GM12891 (cell line): ENCODE results near the gene IRF4.
A peak's percentile ranks its signal among the peaks of the same experiment; 100 is the strongest.
"Not testable (repeated sequence)": the region's sequence is repeated elsewhere in the genome, so short reads cannot be mapped to it uniquely, and the experiment has no call there.

Experiments
- DNase-seq: peaks from one replicate; pipeline ENCODE4 v3.0.0; 2011; ENCODE audit warnings: low spot score; ENCODE audit not compliant: insufficient read length
- FAIRE-seq: peaks from 2 replicates; lab custom pipeline; 2011; peaks lifted over from hg19 to GRCh38; lab: Jason Lieb, UNC
- PAX5 ChIP-seq: IDR thresholded peaks from 2 replicates; pipeline ENCODE4 v1.6.1; 2011; ENCODE audit warnings: low read length, moderate library complexity, mild to moderate bottlenecking; ENCODE audit not compliant: insufficient read depth, severe bottlenecking
- POLR2A ChIP-seq: IDR thresholded peaks from 2 replicates; pipeline ENCODE4 v1.6.1; 2011; ENCODE audit warnings: low read depth, low read length, control low read depth
- POLR2AphosphoS5 ChIP-seq: IDR thresholded peaks from 2 replicates; pipeline ENCODE4 v1.6.1; 2011; ENCODE audit warnings: low read depth, low read length, control low read depth
- POU2F2 ChIP-seq: IDR thresholded peaks from 2 replicates; pipeline ENCODE4 v1.6.1; 2011; ENCODE audit warnings: low read depth, mild to moderate bottlenecking, control low read depth, low read length, moderate library complexity
- SPI1 ChIP-seq: IDR thresholded peaks from 2 replicates; pipeline ENCODE4 v1.6.1; 2011; ENCODE audit warnings: low read depth, low read length, control low read depth
- TAF1 ChIP-seq: IDR thresholded peaks from 2 replicates; pipeline ENCODE4 v1.6.1; 2011; ENCODE audit warnings: low read depth, low read length, control low read depth

The IRF4 gene

GRCh38 chr6:373773-374724 is 17.5 kb upstream of the IRF4 start:
- FAIRE-seq: no peak
- TF ChIP-seq SPI1: no peak
- TF ChIP-seq POLR2A: no peak
- TF ChIP-seq PAX5: no peak
- no peak for TF ChIP-seq TAF1
- no peak for TF ChIP-seq POLR2AphosphoS5
- TF ChIP-seq POU2F2: no peak
- DNase-seq: no peak

GRCh38 chr6:374956-375355 is 16.6 kb upstream of the IRF4 start:
- no peak for DNase-seq
- FAIRE-seq: no peak
- no peak for TF ChIP-seq TAF1
- no peak for TF ChIP-seq POLR2A
- TF ChIP-seq POLR2AphosphoS5: no peak
- no peak for TF ChIP-seq SPI1
- no peak for TF ChIP-seq PAX5
- no peak for TF ChIP-seq POU2F2

DNA sequence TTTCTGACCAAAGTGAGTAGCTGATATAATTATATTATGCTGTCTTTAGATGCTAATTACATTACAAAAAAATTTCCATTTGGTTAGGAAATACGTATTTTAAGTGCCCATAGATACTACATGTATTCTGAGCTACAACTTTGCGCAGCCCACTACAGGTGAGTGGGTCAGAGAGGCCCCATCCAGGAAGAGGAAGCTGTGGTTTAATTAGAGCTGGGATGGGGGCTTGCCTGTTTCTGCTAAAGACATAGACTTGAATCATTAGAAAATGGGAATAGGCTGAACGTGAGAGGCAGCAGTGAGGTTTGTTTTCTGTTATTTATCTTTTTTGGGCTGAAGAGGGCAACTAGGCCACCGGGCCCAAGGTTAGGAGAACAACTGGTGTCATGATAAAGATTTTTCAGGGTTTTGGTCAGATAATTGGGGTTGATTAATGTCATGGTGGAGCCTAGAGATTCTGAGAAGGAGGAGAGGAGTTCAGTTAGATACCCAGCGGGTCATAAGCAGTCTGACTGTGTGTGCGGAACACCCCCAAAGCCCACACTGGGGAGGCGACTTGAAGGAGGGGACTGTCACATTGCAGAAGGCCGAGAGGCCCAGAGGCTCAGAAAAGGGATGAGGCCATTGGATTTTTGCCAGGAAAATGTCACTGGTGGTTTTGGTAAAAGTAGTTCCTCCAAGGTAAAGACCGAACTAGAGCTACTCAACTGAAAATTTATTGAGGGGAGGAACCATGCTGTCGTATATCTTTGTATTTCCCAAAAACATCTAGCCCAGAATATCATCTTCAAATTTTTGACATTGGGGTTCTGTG is 14.5 kb upstream of the IRF4 start:
- DNase-seq: no peak
- no peak for TF ChIP-seq POU2F2
- TF ChIP-seq PAX5: no peak
- 0 out of 2 replicates have a peak, but pooled peaks have one; percentile 28 for TF ChIP-seq SPI1
- TF ChIP-seq POLR2A: no peak
- no peak for TF ChIP-seq TAF1
- TF ChIP-seq POLR2AphosphoS5: no peak
- peak; percentile 40 for FAIRE-seq

DNA sequence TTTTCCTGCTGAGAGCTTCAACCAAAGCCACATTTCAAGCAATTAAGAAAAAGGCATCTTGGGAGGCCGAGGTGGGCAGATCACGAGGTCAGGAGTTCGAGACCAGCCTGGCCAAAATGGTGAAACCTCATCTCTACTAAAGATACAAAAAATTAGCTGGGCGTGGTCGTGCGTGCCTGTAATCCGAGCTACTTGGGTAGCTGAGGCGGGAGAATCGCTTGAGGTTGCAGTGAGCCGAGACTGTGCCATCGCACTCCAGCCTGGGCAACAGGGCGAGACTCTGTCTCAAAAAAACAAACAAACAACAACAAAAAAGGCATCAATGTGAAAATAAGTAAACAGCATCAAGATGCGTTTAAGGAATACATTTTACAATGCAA is 13.9 kb upstream of the IRF4 start:
- DNase-seq, FAIRE-seq: not testable (repeated sequence)

DNA sequence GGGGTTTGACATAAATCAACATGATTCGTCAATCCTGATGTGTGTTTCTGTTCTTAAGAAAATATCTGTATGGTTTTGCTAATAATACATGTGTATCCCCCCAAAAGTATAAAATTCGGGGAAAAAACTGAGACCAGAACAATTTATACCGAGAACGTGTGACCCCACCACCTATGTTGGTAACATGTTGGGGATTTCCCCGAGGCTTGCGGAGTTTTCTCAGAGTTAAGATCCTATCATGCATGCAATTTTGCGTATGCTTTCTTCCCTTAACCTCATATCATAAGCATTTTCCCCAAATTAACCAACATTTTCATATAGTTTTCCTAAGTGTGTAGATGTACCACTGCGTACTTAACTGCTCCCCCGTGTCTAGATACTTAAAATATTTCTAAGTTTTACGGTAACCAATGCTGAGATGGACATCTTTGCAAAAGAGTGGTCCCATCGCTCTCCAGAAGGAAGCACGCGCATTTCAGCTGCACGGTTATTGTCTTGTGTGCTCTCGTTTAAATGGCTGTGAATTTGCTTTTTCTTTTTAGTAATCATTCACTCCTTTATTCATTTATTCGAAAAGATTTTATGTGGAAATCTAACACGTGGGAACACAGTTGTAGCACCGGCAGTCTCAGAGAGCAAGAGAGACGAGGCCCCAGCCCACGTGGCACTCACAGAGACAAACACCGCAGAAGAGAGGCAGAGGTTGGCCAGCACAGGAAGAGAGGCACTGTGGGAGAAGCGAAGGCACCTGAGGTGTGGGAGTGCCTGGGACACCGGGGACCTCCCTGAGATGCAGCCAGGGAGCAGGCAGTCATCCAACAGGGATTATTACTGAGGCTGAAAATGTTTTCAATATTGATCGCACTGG is 13.2 kb upstream of the IRF4 start:
- no peak for DNase-seq
- TF ChIP-seq POLR2AphosphoS5: no peak
- TF ChIP-seq PAX5: peak; percentile 56
- TF ChIP-seq POU2F2: peak; percentile 78; the same call in 1 of the 2 replicates
- no peak for TF ChIP-seq POLR2A
- no peak for TF ChIP-seq SPI1
- peak; percentile 87 for FAIRE-seq

DNA sequence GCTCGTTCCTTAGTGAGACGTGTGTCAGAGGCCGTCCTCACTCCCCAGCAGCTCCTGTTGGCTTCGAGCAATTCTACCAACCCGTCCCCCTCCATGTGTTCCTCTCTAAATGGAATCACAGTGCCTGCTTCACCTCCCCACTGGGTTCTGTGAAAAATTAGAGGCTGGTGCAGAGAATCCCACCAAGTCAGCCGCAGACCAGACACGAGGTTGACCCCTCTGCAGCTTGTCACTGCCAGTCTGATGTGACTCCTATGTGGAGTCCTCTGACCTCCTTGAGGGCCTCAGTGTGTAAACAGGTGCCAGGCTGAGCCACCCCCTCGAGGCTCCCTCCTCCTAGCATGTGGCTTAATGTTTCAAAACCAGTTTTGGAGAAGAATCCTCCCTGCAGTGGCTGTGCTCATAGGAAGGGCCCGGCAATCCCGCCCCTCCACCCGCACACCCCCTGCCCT is 12.6 kb upstream of the IRF4 start:
- DNase-seq (no peak), FAIRE-seq (no peak)
- TF ChIP-seq POLR2A (no peak), PAX5 (no peak), POLR2AphosphoS5 (no peak)

DNA sequence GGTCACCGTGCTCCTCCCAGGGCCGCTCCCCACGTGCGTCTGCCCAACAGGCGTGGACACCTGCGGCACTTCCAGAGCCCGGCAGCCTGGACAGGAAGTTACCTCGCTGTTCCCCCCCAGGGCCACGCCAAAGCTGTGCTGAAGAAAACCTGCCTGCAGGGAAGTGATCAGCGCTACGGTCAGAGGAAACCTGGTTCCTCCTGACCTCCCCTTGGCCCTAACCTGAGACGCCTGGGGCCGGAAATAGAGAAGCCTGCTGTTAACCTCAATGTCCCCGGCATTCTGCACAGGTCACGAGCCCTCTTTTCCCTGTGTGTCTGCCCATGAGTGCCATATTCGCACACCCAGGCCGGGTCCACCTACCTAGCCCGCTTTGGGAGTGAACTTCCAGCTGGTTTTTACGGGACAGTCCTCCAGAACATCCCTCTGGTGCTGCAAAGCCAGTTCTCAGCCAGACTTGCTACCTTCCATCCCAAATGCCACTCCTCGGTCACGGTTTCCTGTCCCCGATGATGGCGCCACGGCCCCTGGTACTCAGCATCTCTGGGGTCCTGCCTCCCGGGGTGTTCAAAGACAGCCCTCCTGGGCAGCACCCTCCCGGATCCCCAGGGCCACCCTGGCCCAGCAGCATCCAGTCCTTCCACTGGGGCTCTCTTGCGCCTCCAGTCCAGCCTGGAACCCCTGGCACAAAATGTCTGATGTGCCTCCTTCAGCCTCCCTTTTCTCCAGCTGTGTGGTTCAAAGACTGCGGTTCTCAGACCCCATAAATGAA is 12.0 kb upstream of the IRF4 start:
- peak; percentile 91 for FAIRE-seq
- TF ChIP-seq POLR2A: no peak
- peak; percentile 75 for TF ChIP-seq SPI1
- no peak for TF ChIP-seq POLR2AphosphoS5
- TF ChIP-seq POU2F2: no peak
- no peak for DNase-seq

DNA sequence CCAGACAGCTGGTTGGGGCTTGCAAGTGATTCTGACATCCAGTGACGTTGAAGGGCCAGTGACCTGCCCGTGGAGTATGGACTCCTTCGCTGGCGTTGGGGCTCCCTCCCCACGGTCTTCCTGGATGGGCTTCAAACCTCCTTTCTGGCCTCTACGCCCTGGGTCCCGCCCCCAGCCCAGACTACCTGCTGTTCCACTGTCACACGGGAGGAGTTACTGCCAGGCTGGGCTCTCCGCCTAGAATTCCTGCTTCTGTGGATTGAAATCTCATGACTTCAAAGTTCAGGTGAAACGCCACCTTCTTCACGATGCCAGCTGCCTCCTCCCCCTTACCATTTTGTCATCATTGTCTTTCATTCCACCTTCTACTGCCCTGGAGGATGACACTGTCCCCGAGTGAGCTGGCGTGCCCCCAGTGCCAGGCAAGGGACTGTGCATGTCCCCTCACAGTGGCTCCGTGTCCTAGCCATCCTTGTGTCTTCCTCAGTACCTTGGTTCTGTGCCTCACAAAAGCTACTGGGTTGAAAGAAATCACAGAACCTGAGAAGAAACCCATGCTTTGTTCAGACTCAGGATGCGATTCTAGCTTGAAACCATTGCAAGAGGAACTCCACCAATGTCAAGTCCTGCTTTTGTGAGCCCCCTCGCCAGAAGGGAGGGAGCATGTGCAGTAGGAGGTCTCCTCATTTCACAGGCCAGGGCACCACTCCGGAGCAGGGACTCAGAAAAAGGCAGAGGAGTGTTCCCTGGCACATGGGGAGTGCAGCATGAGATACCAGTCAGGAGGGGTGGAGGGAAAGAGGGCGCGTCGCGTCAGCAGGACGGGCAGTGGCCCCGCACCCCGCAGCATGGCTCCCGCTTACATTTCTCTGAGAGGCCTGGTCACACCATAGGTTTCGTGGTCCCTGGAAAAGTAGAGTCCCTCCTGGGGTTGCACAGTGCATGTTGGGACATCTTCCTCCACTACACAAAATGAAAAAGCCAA is 11.0 kb upstream of the IRF4 start:
- FAIRE-seq (peak; percentile 23), DNase-seq (no peak)
- no peak for TF ChIP-seq PAX5
- TF ChIP-seq POLR2AphosphoS5: no peak
- TF ChIP-seq SPI1: no peak
- TF ChIP-seq POLR2A: no peak
- TF ChIP-seq TAF1: no peak
- no peak for TF ChIP-seq POU2F2
